GM12878 (cell line): Measurements from ENCODE around the gene ZNF121. TPM values are rescaled to one million over a fixed set of nuclear protein-coding genes. Genes with fewer than 3 reads are reported as not detected.
A peak's percentile ranks its signal among the peaks of the same experiment; 100 is the strongest.

Source experiments
- ATAC-seq: fragments of 200-7000 bp; cut with Tn5 transposase; 3 replicates; pipeline ENCODE4 v1.9.1; 2020; ENCODE audit warnings: mild to moderate bottlenecking, moderate library complexity
- BruUV-seq: library from RNA; stranded (reverse); fragments of 400-500 nt; replicated peaks from 2 replicates; lab custom pipeline; 2021; lab: Mats Ljungman, UMichigan
- CTCF ChIA-PET: fragments of 300-600 bp; sonication (Branson Sonifier 250); formaldehyde crosslinking; extraction: SDS; loops from one replicate; lab custom pipeline; 2021; ENCODE audit warnings: inconsistent platforms; lab: Yijun Ruan, JAX
- POLR2A ChIA-PET: fragments of 350-600 bp; formaldehyde crosslinking; extraction: SDS; loops from one replicate; lab custom pipeline; 2021; ENCODE audit warnings: inconsistent platforms; lab: Charles Lee
- RAD21 ChIA-PET: fragments of 300-600 bp; sonication (Branson Sonifier 250); formaldehyde crosslinking; loops from one replicate; lab custom pipeline; 2023; ENCODE audit warnings: antibody characterized with exemption; ENCODE audit not compliant: unreplicated experiment; lab: Charles Lee
- SMC1A ChIA-PET: fragments of 300-600 bp; sonication (Branson Sonifier 250); formaldehyde crosslinking; loops from one replicate; lab custom pipeline; 2023; ENCODE audit not compliant: unreplicated experiment, uncharacterized antibody; lab: Charles Lee
- DNase-seq: peaks from one replicate; pipeline ENCODE4 v3.0.0-alpha.2; 2011; ENCODE audit warnings: low read depth, low spot score
- FAIRE-seq: peaks from 3 replicates; lab custom pipeline; 2011; peaks lifted over from hg19 to GRCh38; lab: Jason Lieb, UNC
- H2AFZ ChIP-seq: 2 replicates; pipeline ENCODE4 v1.6.0; 2011; ENCODE audit warnings: low read depth, low read length, control low read depth; ENCODE audit not compliant: control insufficient read depth
- H3K27ac ChIP-seq: 2 replicates; pipeline ENCODE4 v1.5.1; 2011; ENCODE audit warnings: control low read depth; ENCODE audit not compliant: control insufficient read depth, insufficient read depth
- H3K27me3 ChIP-seq, 2 experiments: replicated peaks in 1 of 2; 2 replicates each; pipeline versions ENCODE4 v1.6.0 to v1.6.1; 2011; ENCODE audit warnings: low read length in 1 of 2; ENCODE audit not compliant: control insufficient read depth in 2 of 2, insufficient read depth in 2 of 2
- H3K36me3 ChIP-seq, 2 experiments: 2 replicates each; pipeline ENCODE4 v1.5.1; 2011; ENCODE audit warnings: low read length in 1 of 2; ENCODE audit not compliant: control insufficient read depth in 2 of 2, insufficient read depth in 2 of 2
- H3K4me1 ChIP-seq: 2 replicates; pipeline ENCODE4 v1.6.1; 2011; ENCODE audit warnings: mild to moderate bottlenecking, low read length, moderate library complexity, mixed read lengths; ENCODE audit not compliant: control insufficient read depth, insufficient read depth
- H3K4me2 ChIP-seq: 2 replicates; pipeline ENCODE4 v1.6.0; 2011; ENCODE audit warnings: control low read depth; ENCODE audit not compliant: control insufficient read depth, insufficient read depth
- H3K4me3 ChIP-seq: fragments of 200-600 bp; sonication (generic); 2 replicates; pipeline ENCODE4 v1.5.1; 2016
- H3K79me2 ChIP-seq: 2 replicates; pipeline ENCODE4 v1.6.0; 2011; ENCODE audit warnings: low read length; ENCODE audit not compliant: control insufficient read depth, insufficient read depth
- H3K9ac ChIP-seq: 2 replicates; pipeline ENCODE4 v1.8.0; 2011; ENCODE audit warnings: low read length, control low read depth, mixed read lengths; ENCODE audit not compliant: control insufficient read depth, insufficient read depth
- H3K9me3 ChIP-seq: replicated peaks from 3 replicates; pipeline ENCODE4 v1.5.1; 2011; ENCODE audit warnings: mild to moderate bottlenecking, low read length; ENCODE audit not compliant: control insufficient read depth, insufficient read depth
- H4K20me1 ChIP-seq: 2 replicates; pipeline ENCODE4 v1.6.0; 2011; ENCODE audit not compliant: control insufficient read depth, insufficient read depth
- BCL11A ChIP-seq: IDR thresholded peaks from 2 replicates; pipeline ENCODE4 v1.6.1; 2011; ENCODE audit warnings: low read depth, low read length
- MEF2A ChIP-seq: IDR thresholded peaks from 2 replicates; pipeline ENCODE4 v1.6.1; 2011; ENCODE audit warnings: low read depth, mild to moderate bottlenecking, low read length, moderate library complexity; ENCODE audit not compliant: insufficient read depth
- MTA2 ChIP-seq: fragments of 450-650 bp; IDR thresholded peaks from 2 replicates; pipeline ENCODE4 v1.6.1; 2016; ENCODE audit warnings: low read depth, mild to moderate bottlenecking, moderate library complexity
- MXI1 ChIP-seq: fragments of 150-350 bp; IDR thresholded peaks from 2 replicates; pipeline ENCODE4 v1.6.1; 2011; ENCODE audit warnings: low read depth, mild to moderate bottlenecking, inconsistent platforms, low read length, improper control_type of control experiment
- MYC ChIP-seq: IDR thresholded peaks from 2 replicates; pipeline ENCODE4 v1.6.1; 2011; ENCODE audit warnings: mild to moderate bottlenecking, low read length, moderate library complexity, inconsistent platforms; ENCODE audit not compliant: insufficient read depth, insufficient replicate concordance, insufficient read length, severe bottlenecking
- NBN ChIP-seq: fragments of 450-650 bp; IDR thresholded peaks from 2 replicates; pipeline ENCODE4 v1.6.1; 2016
- PAX5 ChIP-seq: IDR thresholded peaks from 2 replicates; pipeline ENCODE4 v1.6.1; 2011; ENCODE audit warnings: low read depth, low read length, borderline replicate concordance
- POLR2AphosphoS5 ChIP-seq: IDR thresholded peaks from 2 replicates; pipeline ENCODE4 v1.6.1; 2011; ENCODE audit warnings: mild to moderate bottlenecking, low read length, inconsistent platforms
- RUNX3 ChIP-seq: IDR thresholded peaks from 2 replicates; pipeline ENCODE4 v1.6.1; 2012; ENCODE audit warnings: low read length, inconsistent platforms
- TAF1 ChIP-seq: IDR thresholded peaks from 2 replicates; pipeline ENCODE4 v1.6.1; 2011; ENCODE audit warnings: mild to moderate bottlenecking, low read depth, low read length, borderline replicate concordance
- TCF7 ChIP-seq: IDR thresholded peaks from 2 replicates; pipeline ENCODE4 v1.6.1; 2014; ENCODE audit warnings: antibody characterized with exemption, borderline replicate concordance
- ZNF384 ChIP-seq: IDR thresholded peaks from 2 replicates; pipeline ENCODE4 v1.6.1; 2012; ENCODE audit warnings: low read depth, mild to moderate bottlenecking, low read length, improper control_type of control experiment, borderline replicate concordance
- WGBS: methylation state at CpG from one replicate; pipeline ENCODE4 v1.1.6; 2016; ENCODE audit warnings: low lambda C conversion rate; ENCODE audit not compliant: insufficient replicate concordance, insufficient coverage; ENCODE audit errors: missing lambda C conversion rate; 5-methylcytosine and 5-hydroxymethylcytosine counted together
- in situ Hi-C: fragments of 300-500 bp; cut with MboI; formaldehyde crosslinking; loops from 9 replicates; pipeline ENCODE4 v1.14.3; 2018; ENCODE audit warnings: mixed read lengths
- intact Hi-C: fragments of 100-400 bp; cut with micrococcal nuclease; formaldehyde crosslinking; loops from one replicate; pipeline ENCODE4 v1.14.2; 2022; ENCODE audit not compliant: unreplicated experiment
- polyA plus RNA-seq, 11 experiments: library from polyadenylated mRNA; depleted of rRNA in 4 of 11; unstranded in 6 of 11; stranded (reverse) in 5 of 11; fragments of >200 nt; fragmentation: Nextera tagmentation in 4 of 11; fragmentation: Illumina TruSeq in 1 of 11; extraction: Ambion mirVana in 4 of 11; extraction: Trizol in 1 of 11; gene quantifications; 1 replicate in 1 of 11; 2 replicates in 10 of 11; pipeline versions ENCODE4 v1.2.1 to v1.2.3, GENCODE V29; 2011 to 2016; ENCODE audit warnings: inconsistent platforms in 2 of 11, missing spikeins in 2 of 11, low read depth in 1 of 11
- total RNA-seq, 4 experiments: library from RNA; depleted of rRNA in 3 of 4; stranded (reverse); fragments of >200 nt in 3 of 4; fragmentation: Illumina TruSeq in 1 of 4; extraction: Trizol in 1 of 4; gene quantifications; 2 replicates each; pipeline versions ENCODE4 v1.2.1 to v1.2.3, GENCODE V29; 2013 to 2021

ZNF121 gene
- total and polyA plus RNA-seq, 10 of the 15 experiments (the other 5 are each of a cell fraction or from before 2014, with no cell fraction given) = 4.8 to 75.0 (median 17.7) TPM

DNA sequence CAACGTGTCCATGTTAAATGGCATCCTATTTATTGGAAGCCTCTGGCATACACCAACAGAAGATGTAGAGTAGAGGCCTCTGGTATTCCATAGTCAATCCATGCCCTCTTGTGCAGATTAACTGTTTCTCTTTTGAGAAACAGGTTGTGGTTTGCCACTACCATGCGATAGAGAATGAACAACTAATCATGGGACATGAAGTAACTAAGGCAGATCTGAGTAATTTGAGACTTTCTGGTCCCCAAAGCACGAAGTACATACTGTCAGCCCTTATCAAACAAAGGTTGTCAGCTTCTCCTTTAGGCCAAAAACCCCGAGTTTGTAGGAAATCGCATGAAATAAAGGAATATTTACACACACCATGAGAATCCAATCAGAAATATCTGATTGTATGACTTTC lies 3.6 kb downstream of the ZNF121 start:
- peaks cover 2 to 6% of the 10 kb centered on the region in 2 experiments for H3K36me3 ChIP-seq
- SMC1A ChIA-PET = interaction anchor here (0.7 kb wide), 1 partner anchor 418 kb away, joined by 3 read pairs; no protein-coding TSS in a partner anchor
- RAD21 ChIA-PET = no interaction called here
- no peaks in the 10 kb centered on the region for H3K4me1 ChIP-seq
- no peak overlapping the region for H3K27ac ChIP-seq
- H3K27me3 ChIP-seq = no peaks in the 10 kb centered on the region
- intact Hi-C loops = no loop called here
- peaks cover 22% of the 10 kb centered on the region for H3K9me3 ChIP-seq
- ATAC-seq = no peak
- CTCF ChIA-PET = no interaction called here
- H3K9ac ChIP-seq = no peak overlapping the region
- TF ChIP-seq RUNX3 (peak; percentile 26; the same call in 1 of the 2 replicates), PAX5 (no peak), MTA2 (no peak), TAF1 (no peak), TCF7 (no peak), MXI1 (no peak), NBN (no peak), POLR2AphosphoS5 (0 out of 2 replicates have a peak, but pooled peaks have one; percentile 10), BCL11A (no peak), MEF2A (no peak), ZNF384 (no peak), MYC (no peak)
- no peak for FAIRE-seq
- no peak for DNase-seq
- H3K79me2 ChIP-seq = peaks cover 75% of the 10 kb centered on the region
- no peak overlapping the region for H2AFZ ChIP-seq
- H3K4me2 ChIP-seq = no peak overlapping the region
- BruUV-seq = no TSS peak
- H4K20me1 ChIP-seq = no peaks in the 10 kb centered on the region
- H3K4me3 ChIP-seq = no peak overlapping the region
- POLR2A ChIA-PET = no interaction called here
- in situ Hi-C loops = no loop called here
- WGBS = 78% methylated on average over 5 of the region's 5 CpGs
